GM12865 (cell line): ENCODE measurements around the gene TANGO6.

ENCODE experiments used
- DNase-seq: peaks from one replicate; pipeline ENCODE4 v3.0.0; 2010; ENCODE audit warnings: low read depth
- H3K4me3 ChIP-seq: 2 replicates; pipeline ENCODE4 v1.5.1; 2011; ENCODE audit warnings: mild to moderate bottlenecking, low read depth, low read length, control low read depth
- CTCF ChIP-seq: IDR thresholded peaks from 2 replicates; pipeline ENCODE4 v1.5.1; 2011; ENCODE audit warnings: low read length, control low read depth, low read depth, inconsistent platforms; ENCODE audit not compliant: insufficient read depth; ENCODE audit errors: missing control alignments

TANGO6 gene

GRCh38 chr16:68939692-68940320 lies 96.5 kb downstream of the TANGO6 start:
- DNase-seq, result no peak
- TF ChIP-seq CTCF, result no peak
- no peak overlapping the region for H3K4me3 ChIP-seq

- TF ChIP-seq CTCF, result no peak
- DNase-seq, result no peak
- H3K4me3 ChIP-seq, result no peak overlapping the region
These were observed 97.5 kb downstream of the TANGO6 start for GRCh38 chr16:68940816-68941215.

GRCh38 chr16:68943961-68944360 lies 100.6 kb downstream of the TANGO6 start:
- no peak for DNase-seq
- TF ChIP-seq CTCF, result no peak
- no peak overlapping the region for H3K4me3 ChIP-seq

- H3K4me3 ChIP-seq, result no peak overlapping the region
- no peak for TF ChIP-seq CTCF
- no peak for DNase-seq
These were observed 105.0 kb downstream of the TANGO6 start for GRCh38 chr16:68948230-68948910.

GRCh38 chr16:68951991-68952877 lies 108.9 kb downstream of the TANGO6 start:
- TF ChIP-seq CTCF, result no peak
- no peak for DNase-seq
- no peak overlapping the region for H3K4me3 ChIP-seq

GRCh38 chr16:68954911-68955635 lies 111.7 kb downstream of the TANGO6 start:
- no peak for TF ChIP-seq CTCF
- no peak for DNase-seq
- H3K4me3 ChIP-seq, result no peak overlapping the region
